WTC11 (cell line): ENCODE measurements around the gene PSMB2.

Source experiments
- AFF4 ChIP-seq: sonication (generic); formaldehyde crosslinking; IDR thresholded peaks from 2 replicates; pipeline ENCODE4 v1.8.1; 2023; ENCODE audit warnings: mild to moderate bottlenecking, missing genetic modification reagents, borderline replicate concordance
- ATF1 ChIP-seq: sonication (generic); formaldehyde crosslinking; IDR thresholded peaks from 2 replicates; pipeline ENCODE4 v1.8.1; 2023; ENCODE audit warnings: mild to moderate bottlenecking, moderate library complexity, missing genetic modification reagents
- CREB1 ChIP-seq: sonication (generic); formaldehyde crosslinking; IDR thresholded peaks from 2 replicates; pipeline ENCODE4 v1.8.0; 2023; ENCODE audit warnings: mild to moderate bottlenecking, missing genetic modification reagents
- CTCF ChIP-seq: fragments of 200-600 bp; IDR thresholded peaks from 2 replicates; pipeline ENCODE4 v1.8.0; 2022; ENCODE audit warnings: antibody characterized with exemption
- ETV6 ChIP-seq: sonication (generic); formaldehyde crosslinking; IDR thresholded peaks from 2 replicates; pipeline ENCODE4 v1.8.1; 2022; ENCODE audit warnings: mild to moderate bottlenecking, missing genetic modification reagents
- FOXP1 ChIP-seq: sonication (generic); formaldehyde crosslinking; IDR thresholded peaks from 2 replicates; pipeline ENCODE4 v1.8.0; 2022; ENCODE audit warnings: missing genetic modification reagents, mild to moderate bottlenecking, moderate library complexity, borderline replicate concordance
- NFYB ChIP-seq: sonication (generic); formaldehyde crosslinking; conservative IDR thresholded peaks from 2 replicates; pipeline ENCODE4 v1.8.0; 2022; ENCODE audit warnings: low read depth, missing genetic modification reagents
- NR1H2 ChIP-seq: sonication (generic); formaldehyde crosslinking; IDR thresholded peaks from 2 replicates; pipeline ENCODE4 v1.9.0; 2021; ENCODE audit warnings: mild to moderate bottlenecking, moderate library complexity, missing genetic modification reagents
- TEAD4 ChIP-seq: sonication (generic); formaldehyde crosslinking; IDR thresholded peaks from 2 replicates; pipeline ENCODE4 v1.8.0; 2022; ENCODE audit warnings: mild to moderate bottlenecking, missing genetic modification reagents
- ZNF512 ChIP-seq: sonication (generic); formaldehyde crosslinking; IDR thresholded peaks from 2 replicates; pipeline ENCODE4 v1.8.1; 2022; ENCODE audit warnings: missing genetic modification reagents, borderline replicate concordance
- TF ChIP-seq, protein P1 (sequence below): sonication (generic); formaldehyde crosslinking; IDR thresholded peaks from 2 replicates; pipeline ENCODE4 v1.8.1; 2023; ENCODE audit warnings: mild to moderate bottlenecking, missing genetic modification reagents
- TF ChIP-seq, protein P2 (sequence below): sonication (generic); formaldehyde crosslinking; IDR thresholded peaks from 2 replicates; pipeline ENCODE4 v1.8.0; 2022; ENCODE audit warnings: mild to moderate bottlenecking, missing genetic modification reagents

GRCh38 chr1:35644204-35644603 lies 2.9 kb upstream of the PSMB2 start:
- no peak for TF ChIP-seq CTCF
- no peak for TF ChIP-seq NR1H2
- no peak for TF ChIP-seq TEAD4
- no peak for TF ChIP-seq ZNF512
- TF ChIP-seq ETV6 (CRISPR knock-in tag) = no peak
- no peak for TF ChIP-seq FOXP1 (CRISPR knock-in tag)
- no peak for TF ChIP-seq ATF1 (CRISPR knock-in tag)
- no peak for TF ChIP-seq CREB1 (CRISPR knock-in tag)
- TF ChIP-seq NFYB (CRISPR knock-in tag) = no peak
- TF ChIP-seq, protein P1, sequence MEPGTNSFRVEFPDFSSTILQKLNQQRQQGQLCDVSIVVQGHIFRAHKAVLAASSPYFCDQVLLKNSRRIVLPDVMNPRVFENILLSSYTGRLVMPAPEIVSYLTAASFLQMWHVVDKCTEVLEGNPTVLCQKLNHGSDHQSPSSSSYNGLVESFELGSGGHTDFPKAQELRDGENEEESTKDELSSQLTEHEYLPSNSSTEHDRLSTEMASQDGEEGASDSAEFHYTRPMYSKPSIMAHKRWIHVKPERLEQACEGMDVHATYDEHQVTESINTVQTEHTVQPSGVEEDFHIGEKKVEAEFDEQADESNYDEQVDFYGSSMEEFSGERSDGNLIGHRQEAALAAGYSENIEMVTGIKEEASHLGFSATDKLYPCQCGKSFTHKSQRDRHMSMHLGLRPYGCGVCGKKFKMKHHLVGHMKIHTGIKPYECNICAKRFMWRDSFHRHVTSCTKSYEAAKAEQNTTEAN (CRISPR knock-in tag) = no peak
- TF ChIP-seq AFF4 (CRISPR knock-in tag) = no peak
- TF ChIP-seq, protein P2, sequence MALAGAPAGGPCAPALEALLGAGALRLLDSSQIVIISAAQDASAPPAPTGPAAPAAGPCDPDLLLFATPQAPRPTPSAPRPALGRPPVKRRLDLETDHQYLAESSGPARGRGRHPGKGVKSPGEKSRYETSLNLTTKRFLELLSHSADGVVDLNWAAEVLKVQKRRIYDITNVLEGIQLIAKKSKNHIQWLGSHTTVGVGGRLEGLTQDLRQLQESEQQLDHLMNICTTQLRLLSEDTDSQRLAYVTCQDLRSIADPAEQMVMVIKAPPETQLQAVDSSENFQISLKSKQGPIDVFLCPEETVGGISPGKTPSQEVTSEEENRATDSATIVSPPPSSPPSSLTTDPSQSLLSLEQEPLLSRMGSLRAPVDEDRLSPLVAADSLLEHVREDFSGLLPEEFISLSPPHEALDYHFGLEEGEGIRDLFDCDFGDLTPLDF = no peak
